GM23248 (cell line): Measurements from ENCODE around the gene INTS11. TPM values are rescaled to one million over a fixed set of nuclear protein-coding genes. Genes with fewer than 3 reads are reported as not detected.

Experiments used
- DNase-seq: peaks from one replicate; pipeline ENCODE4 v3.0.0-alpha.2; 2015
- H2AFZ ChIP-seq: fragments of 200-600 bp; sonication (generic); 2 replicates; pipeline ENCODE4 v1.6.1; 2016; ENCODE audit warnings: antibody characterized with exemption
- H3F3A ChIP-seq: fragments of 200-600 bp; sonication (generic); 2 replicates; pipeline ENCODE4 v1.6.1; 2016; ENCODE audit warnings: mild to moderate bottlenecking, antibody characterized with exemption, mixed run types; ENCODE audit not compliant: insufficient read depth
- H3K27ac ChIP-seq: fragments of 200-600 bp; sonication (generic); 2 replicates; pipeline ENCODE4 v1.5.1; 2016; ENCODE audit warnings: mild to moderate bottlenecking
- H3K27me3 ChIP-seq: fragments of 200-600 bp; sonication (generic); replicated peaks from 2 replicates; pipeline ENCODE4 v1.6.1; 2016; ENCODE audit warnings: mild to moderate bottlenecking; ENCODE audit not compliant: insufficient read depth
- H3K36me3 ChIP-seq: fragments of 200-600 bp; sonication (generic); 2 replicates; pipeline ENCODE4 v1.6.1; 2016; ENCODE audit warnings: low read depth, mild to moderate bottlenecking
- H3K4me1 ChIP-seq: fragments of 200-600 bp; sonication (generic); 2 replicates; pipeline ENCODE4 v1.6.1; 2016; ENCODE audit warnings: mild to moderate bottlenecking; ENCODE audit not compliant: insufficient read depth
- H3K4me2 ChIP-seq: fragments of 200-600 bp; sonication (generic); one replicate; pipeline ENCODE4 v1.6.1; 2016; ENCODE audit warnings: mild to moderate bottlenecking; ENCODE audit not compliant: unreplicated experiment
- H3K4me3 ChIP-seq: fragments of 200-600 bp; sonication (generic); 2 replicates; pipeline ENCODE4 v1.5.1; 2016; ENCODE audit warnings: mild to moderate bottlenecking
- H3K79me2 ChIP-seq: fragments of 200-600 bp; sonication (generic); 2 replicates; pipeline ENCODE4 v1.6.1; 2016; ENCODE audit warnings: mild to moderate bottlenecking; ENCODE audit not compliant: insufficient read depth
- H3K9ac ChIP-seq: fragments of 200-600 bp; sonication (generic); 2 replicates; pipeline ENCODE4 v1.6.1; 2016; ENCODE audit warnings: mild to moderate bottlenecking
- H3K9me2 ChIP-seq: fragments of 200-600 bp; sonication (generic); 2 replicates; pipeline ENCODE4 v1.6.1; 2016; ENCODE audit warnings: mixed run types, mild to moderate bottlenecking, moderate library complexity; ENCODE audit not compliant: insufficient read depth
- H3K9me3 ChIP-seq: fragments of 200-600 bp; sonication (generic); one replicate; pipeline ENCODE4 v1.6.1; 2017; ENCODE audit warnings: low read depth
- H4K20me1 ChIP-seq: fragments of 200-600 bp; sonication (generic); 2 replicates; pipeline ENCODE4 v1.6.0; 2016; ENCODE audit not compliant: insufficient read depth
- EZH2 ChIP-seq: fragments of 200-600 bp; sonication (generic); IDR thresholded peaks from 2 replicates; pipeline ENCODE4 v1.6.1; 2018; ENCODE audit warnings: antibody characterized with exemption, mild to moderate bottlenecking; ENCODE audit not compliant: insufficient read depth, poor library complexity, severe bottlenecking
- EZH2phosphoT487 ChIP-seq: fragments of 200-600 bp; sonication (generic); IDR thresholded peaks from 2 replicates; pipeline ENCODE4 v1.6.1; 2018; ENCODE audit warnings: antibody characterized with exemption, moderate library complexity, mild to moderate bottlenecking, low read depth; ENCODE audit not compliant: insufficient read depth
- WGBS, 2 experiments: methylation state at CpG; one replicate each; pipeline ENCODE4 v1.1.6; 2015 to 2017; ENCODE audit warnings: low lambda C conversion rate in 2 of 2, low coverage in 1 of 2; ENCODE audit errors: missing lambda C conversion rate in 2 of 2; 5-methylcytosine and 5-hydroxymethylcytosine counted together
- in situ Hi-C: fragments of 300-500 bp; cut with MboI; formaldehyde crosslinking; loops from 2 replicates; pipeline ENCODE4 v1.15.0; 2020
- polyA plus RNA-seq: library from polyadenylated mRNA; unstranded; fragments of >200 nt; fragmentation: Nextera tagmentation; extraction: Ambion mirVana; gene quantifications from 2 replicates; pipeline ENCODE4 v1.2.1, GENCODE V29; 2016
- total RNA-seq: library from RNA; depleted of rRNA; stranded (reverse); fragments of >200 nt; shearing (Covaris generic); gene quantifications from 2 replicates; pipeline ENCODE4 v1.2.3, GENCODE V29; 2014

Gene INTS11
- total and polyA plus RNA-seq, 2 experiments from 2014 or later, result 70.2 to 90.0 TPM

- Histone ChIP-seq H4K20me1 (no peaks in the 10 kb centered on the region), H3K4me3 (no peak overlapping the region), H3K36me3 (no peaks in the 10 kb centered on the region), H3K9ac (no peak overlapping the region), H3K9me2 (no peaks in the 10 kb centered on the region), H3K4me1 (no peaks in the 10 kb centered on the region), H3K4me2 (no peak overlapping the region), H3K79me2 (no peaks in the 10 kb centered on the region), H3K27ac (no peak overlapping the region), H2AFZ (no peak overlapping the region), H3K9me3 (no peaks in the 10 kb centered on the region), H3F3A (no peaks in the 10 kb centered on the region), H3K27me3 (no peaks in the 10 kb centered on the region)
- 88 to 90% methylated on average over 38 to 39 of the region's 46 CpGs for WGBS, 2 experiments
- DNase-seq, result no peak
- TF ChIP-seq EZH2phosphoT487 (no peak), EZH2 (no peak)
- in situ Hi-C loops, result no loop called here
These were observed 37.0 kb downstream of the INTS11 start for GRCh38 chr1:1287288-1288110.

GRCh38 chr1:1286313-1287261 is 37.9 kb downstream of the INTS11 start:
- Histone ChIP-seq H3K4me2 (no peak overlapping the region), H3K9me3 (no peaks in the 10 kb centered on the region), H3K79me2 (no peaks in the 10 kb centered on the region), H3F3A (no peaks in the 10 kb centered on the region), H3K9ac (no peak overlapping the region), H3K27me3 (no peaks in the 10 kb centered on the region), H2AFZ (no peak overlapping the region), H3K4me1 (no peaks in the 10 kb centered on the region), H3K9me2 (no peaks in the 10 kb centered on the region), H4K20me1 (no peaks in the 10 kb centered on the region), H3K4me3 (no peak overlapping the region), H3K36me3 (no peaks in the 10 kb centered on the region), H3K27ac (no peak overlapping the region)
- TF ChIP-seq EZH2phosphoT487, result no peak
- no peak for TF ChIP-seq EZH2
- DNase-seq, result no peak
- in situ Hi-C loops, result no loop called here
- WGBS, 2 experiments, result 35 to 42% methylated on average over 39 to 50 of the region's 50 CpGs

- H3K36me3 ChIP-seq, result no peaks in the 10 kb centered on the region
- H3K27ac ChIP-seq, result no peak overlapping the region
- H3K9me2 ChIP-seq, result no peaks in the 10 kb centered on the region
- no peaks in the 10 kb centered on the region for H3K4me1 ChIP-seq
- DNase-seq, result no peak
- H3K9me3 ChIP-seq, result no peaks in the 10 kb centered on the region
- H2AFZ ChIP-seq, result no peak overlapping the region
- in situ Hi-C loops, result no loop called here
- H3K4me3 ChIP-seq, result no peak overlapping the region
- TF ChIP-seq EZH2phosphoT487 (no peak), EZH2 (no peak)
- no peaks in the 10 kb centered on the region for H3K27me3 ChIP-seq
- no peaks in the 10 kb centered on the region for H3K79me2 ChIP-seq
- no peak overlapping the region for H3K4me2 ChIP-seq
- WGBS, 2 experiments, result 54 to 59% methylated on average over 31 to 34 of the region's 37 CpGs
- H3F3A ChIP-seq, result no peaks in the 10 kb centered on the region
- no peaks in the 10 kb centered on the region for H4K20me1 ChIP-seq
- H3K9ac ChIP-seq, result no peak overlapping the region
These were observed 38.7 kb downstream of the INTS11 start for GRCh38 chr1:1285611-1286311.

- H3K9me2 ChIP-seq, result no peaks in the 10 kb centered on the region
- no peak for TF ChIP-seq EZH2
- TF ChIP-seq EZH2phosphoT487, result no peak
- no peak overlapping the region for H2AFZ ChIP-seq
- in situ Hi-C loops, result no loop called here
- no peak for DNase-seq
- H3K4me1 ChIP-seq, result no peaks in the 10 kb centered on the region
- no peak overlapping the region for H3K27ac ChIP-seq
- no peaks in the 10 kb centered on the region for H4K20me1 ChIP-seq
- H3K4me2 ChIP-seq, result no peak overlapping the region
- no peaks in the 10 kb centered on the region for H3K79me2 ChIP-seq
- 90% methylated on average over 13 to 22 of the region's 22 CpGs for WGBS, 2 experiments
- no peaks in the 10 kb centered on the region for H3K27me3 ChIP-seq
- no peak overlapping the region for H3K4me3 ChIP-seq
- H3F3A ChIP-seq, result no peaks in the 10 kb centered on the region
- H3K9me3 ChIP-seq, result no peaks in the 10 kb centered on the region
- no peaks in the 10 kb centered on the region for H3K36me3 ChIP-seq
- no peak overlapping the region for H3K9ac ChIP-seq
These were observed 39.3 kb downstream of the INTS11 start for GRCh38 chr1:1285102-1285571.
